GM21528 (cell line): ENCODE measurements around the gene TCEAL9.
"Not testable (repeated sequence)": the region's sequence is repeated elsewhere in the genome, so short reads cannot be mapped to it uniquely, and the experiment has no call there.

Experiments
- ATAC-seq: cut with Tn5 transposase; IDR thresholded peaks from one replicate; pipeline ENCODE4 v1.9.1; 2021; ENCODE audit warnings: mild to moderate bottlenecking, moderate library complexity; ENCODE audit not compliant: unreplicated experiment, low FRiP score

TCEAL9 gene

GRCh38 chrX:103372886-103373285 is 16.6 kb downstream of the TCEAL9 start:
- ATAC-seq, result no peak

- no peak for ATAC-seq
Observed at GRCh38 chrX:103373581-103373980, 17.3 kb downstream of the TCEAL9 start.

GRCh38 chrX:103376118-103376978 is 20.0 kb downstream of the TCEAL9 start, which contains the start of gene BEX3:
Gene BEX3, plus strand, starts transcription at chrX:103376538. Its CDS starts 984 bp downstream, at chrX:103377522.
- no peak for ATAC-seq

- no peak for ATAC-seq
Observed at GRCh38 chrX:103376979-103377324, 20.6 kb downstream of the TCEAL9 start.

DNA sequence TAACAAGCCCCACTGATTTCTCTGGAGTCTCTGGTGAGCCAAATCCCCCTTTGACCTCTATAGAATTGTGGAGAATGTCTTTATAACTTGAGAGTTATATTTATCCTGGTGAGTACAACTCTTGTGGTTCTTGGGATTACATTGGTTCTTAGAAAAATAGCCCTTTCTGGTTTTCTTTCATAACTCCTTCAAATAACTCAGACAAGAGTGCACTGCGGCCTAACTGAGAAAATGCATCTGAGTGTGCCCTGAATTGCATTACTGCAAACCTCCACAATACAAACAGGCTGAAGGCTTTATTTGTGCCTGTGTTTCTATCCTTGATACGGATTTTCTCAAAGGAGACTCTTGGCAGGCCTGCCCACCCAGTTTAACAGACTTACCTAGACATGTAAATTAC is 22.7 kb downstream of the TCEAL9 start:
- ATAC-seq, result no peak

DNA sequence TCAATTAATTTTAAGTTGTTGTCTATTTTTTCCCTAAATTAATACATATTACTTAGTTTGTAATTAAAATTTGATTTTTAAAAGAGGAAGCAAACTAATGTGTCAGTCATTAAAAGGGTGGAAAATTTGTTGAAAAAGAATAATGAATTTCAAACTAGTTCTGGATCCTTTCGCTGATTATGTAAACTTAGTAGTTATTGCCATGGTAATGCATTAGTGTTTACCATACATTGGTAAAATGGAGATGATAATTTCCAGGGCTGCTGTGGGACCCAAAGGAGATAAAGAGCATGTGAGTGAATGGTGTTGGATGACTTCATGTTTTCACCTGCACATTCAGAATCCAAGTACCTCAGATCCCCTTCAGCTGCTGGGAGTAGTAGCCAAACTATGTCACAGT is 26.6 kb downstream of the TCEAL9 start:
- ATAC-seq, result no peak

- no peak for ATAC-seq
Observed at GRCh38 chrX:103384672-103385071, 28.4 kb downstream of the TCEAL9 start.

- ATAC-seq, result not testable (repeated sequence)
Observed at GRCh38 chrX:103385283-103385830, 29.1 kb downstream of the TCEAL9 start.

- ATAC-seq, result no peak
Observed at GRCh38 chrX:103386332-103386731, 30.0 kb downstream of the TCEAL9 start.

DNA sequence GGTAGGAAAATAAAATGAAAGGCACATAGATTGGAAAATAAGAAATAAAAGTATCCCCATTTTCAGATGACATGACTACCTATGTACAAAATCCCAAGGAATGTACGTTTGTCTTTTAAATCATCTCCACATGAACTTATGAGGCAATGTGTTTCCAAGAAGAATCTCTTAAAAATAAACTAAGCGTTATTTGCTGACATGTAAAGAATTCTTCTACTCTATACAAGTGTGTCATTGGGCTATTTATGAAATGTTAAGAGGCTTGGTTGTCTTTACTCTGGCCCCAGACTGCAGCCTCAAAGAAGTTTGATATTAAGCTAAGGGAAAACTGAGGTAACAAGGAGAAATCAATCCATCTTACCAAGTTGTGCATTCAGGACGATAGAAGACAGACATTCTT is 37.2 kb downstream of the TCEAL9 start:
- no peak for ATAC-seq

DNA sequence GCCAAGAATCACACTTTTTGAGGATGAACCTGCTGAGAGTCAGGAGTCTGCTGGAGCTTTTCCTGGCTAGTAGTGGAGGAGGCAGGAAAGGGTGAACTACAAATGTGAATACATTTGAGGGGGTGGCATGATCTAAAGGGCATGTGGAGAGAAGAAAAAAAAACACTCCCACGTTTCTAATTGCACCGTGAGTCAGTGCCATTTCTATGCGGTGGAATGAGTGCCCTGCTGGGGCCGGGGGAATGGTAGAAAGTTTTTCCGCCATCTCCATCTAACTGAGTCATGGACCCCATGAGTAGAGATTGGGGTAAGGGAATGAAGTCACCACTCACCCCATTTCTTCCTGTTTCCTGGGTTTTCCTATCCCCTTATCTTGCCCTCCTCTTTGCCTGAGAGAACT is 39.9 kb downstream of the TCEAL9 start:
- ATAC-seq, result no peak

DNA sequence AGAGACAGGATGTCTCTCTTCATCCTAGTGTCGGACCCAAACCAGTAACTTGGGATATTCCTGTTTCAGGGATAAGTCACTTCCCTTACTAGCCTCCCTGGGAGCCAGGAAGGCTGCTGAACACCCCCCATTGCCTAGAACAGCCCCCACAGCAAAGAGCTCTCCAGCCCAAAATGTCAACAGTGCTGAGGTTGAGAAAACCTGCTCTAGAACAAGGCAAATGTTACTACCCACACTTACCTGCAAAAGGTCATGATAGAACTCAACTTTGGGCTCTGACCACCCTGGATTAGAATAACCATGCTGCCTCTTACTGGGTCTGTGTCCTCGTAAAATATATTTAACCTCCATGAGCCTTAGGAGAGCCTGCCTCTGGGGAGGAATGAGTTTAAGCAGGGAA is 40.4 kb downstream of the TCEAL9 start:
- ATAC-seq, result no peak

DNA sequence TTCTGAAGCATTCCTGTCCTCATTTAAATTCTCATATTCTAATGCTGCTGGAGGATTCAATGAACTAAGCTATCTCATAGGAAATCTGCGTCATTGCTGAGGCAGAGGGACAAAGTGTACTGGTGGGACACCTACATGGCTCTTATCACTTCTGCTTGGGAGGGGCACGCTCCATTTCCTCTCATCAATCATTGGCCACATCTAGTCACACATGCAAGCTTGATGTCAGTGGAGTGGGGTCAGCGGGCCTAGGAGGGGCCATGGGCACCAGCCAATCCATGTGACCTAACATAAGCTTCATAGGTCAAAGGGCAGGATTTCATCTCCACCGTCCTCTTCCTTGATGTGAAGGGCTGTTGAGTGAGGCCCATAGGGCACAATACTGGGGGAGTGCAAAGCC is 41.4 kb downstream of the TCEAL9 start:
- ATAC-seq, result no peak

- no peak for ATAC-seq
Observed at GRCh38 chrX:103398421-103398864, 42.1 kb downstream of the TCEAL9 start.

- no peak for ATAC-seq
Observed at GRCh38 chrX:103399744-103400143, 43.4 kb downstream of the TCEAL9 start.

DNA sequence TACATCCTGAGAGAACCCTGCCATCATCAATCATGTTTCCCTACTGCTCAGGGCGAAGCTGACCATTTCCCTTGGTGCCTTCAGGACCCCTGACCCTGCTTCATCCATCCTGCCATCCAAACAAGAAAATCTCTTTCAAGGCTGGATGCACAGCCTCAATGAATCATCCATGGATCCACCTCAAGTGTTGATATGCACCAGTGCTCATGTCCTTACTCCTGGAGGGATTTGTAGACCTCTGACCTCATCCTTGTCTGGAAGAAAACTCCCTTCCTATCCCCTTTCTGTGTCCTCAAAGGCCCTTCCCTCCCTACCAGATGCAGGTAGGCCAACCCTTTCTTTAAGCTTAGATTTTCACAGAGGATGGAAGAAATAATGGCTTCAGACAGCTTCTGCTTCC is 44.6 kb downstream of the TCEAL9 start:
- ATAC-seq, result no peak

- ATAC-seq, result peak; percentile 94
Observed at GRCh38 chrX:103404231-103405008, 48.1 kb downstream of the TCEAL9 start.

DNA sequence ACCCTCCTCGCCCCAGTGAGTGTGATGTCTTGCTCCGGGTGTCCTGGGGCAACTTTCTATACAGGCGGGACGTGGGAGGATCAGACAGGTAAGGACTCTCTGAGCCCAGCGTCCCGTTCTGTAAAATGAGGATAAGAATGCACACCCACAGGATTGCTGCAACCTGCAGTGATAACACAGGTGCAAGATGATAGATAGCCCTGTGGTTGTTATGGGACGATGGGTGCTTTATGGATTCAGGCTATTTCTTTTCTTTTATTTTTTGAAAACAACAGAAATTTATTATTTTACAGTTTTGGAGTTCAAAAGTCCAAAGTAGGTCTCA is 48.7 kb downstream of the TCEAL9 start:
- ATAC-seq, result peak; percentile 34

GRCh38 chrX:103406256-103406655 is 50.0 kb downstream of the TCEAL9 start:
- no peak for ATAC-seq

GRCh38 chrX:103407776-103408175 is 51.5 kb downstream of the TCEAL9 start:
- ATAC-seq, result no peak
